Epithelial cell of proximal tubule (primary cell): ENCODE measurements around the gene KIN. TPM values are rescaled to one million over a fixed set of nuclear protein-coding genes. Genes with fewer than 3 reads are reported as not detected.

Experiments used
- DNase-seq: peaks from one replicate; pipeline ENCODE4 v3.0.0-alpha.2; 2011; ENCODE audit warnings: low read depth
- H3K4me3 ChIP-seq: 2 replicates; pipeline ENCODE4 v1.5.1; 2011; ENCODE audit warnings: low read depth, mild to moderate bottlenecking, low read length
- total RNA-seq: library from RNA; depleted of rRNA; stranded (reverse); fragments of >200 nt; gene quantifications from 2 replicates; pipeline ENCODE4 v1.2.3, GENCODE V29; 2015
- TF ChIP-seq, protein P1 (sequence below): conservative IDR thresholded peaks from 2 replicates; pipeline ENCODE4 v1.5.1; 2012; ENCODE audit warnings: low read depth, mild to moderate bottlenecking, low read length

Gene KIN
- total RNA-seq, 1 donor from 2014 or later: 10.8 TPM

DNA sequence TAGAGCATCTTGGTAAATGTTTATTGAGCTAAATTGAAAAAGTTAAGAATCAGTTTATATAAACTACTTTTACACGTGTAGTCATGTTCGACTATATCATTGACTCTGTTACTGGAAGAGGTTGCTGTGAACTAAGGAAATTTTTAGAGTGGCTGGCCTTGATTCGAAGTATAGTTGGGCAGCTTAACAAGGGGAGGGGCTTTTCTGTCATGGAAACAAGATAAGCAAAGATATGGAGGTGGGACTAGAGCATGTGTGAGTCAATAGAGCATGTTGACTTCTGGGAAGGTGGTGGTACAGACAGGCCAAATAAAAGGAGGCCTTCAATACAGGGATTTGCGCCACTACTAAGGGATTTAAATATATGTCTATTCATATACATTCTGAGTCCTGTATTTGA, 7.8 kb upstream of the KIN start:
- DNase-seq: no peak

DNA sequence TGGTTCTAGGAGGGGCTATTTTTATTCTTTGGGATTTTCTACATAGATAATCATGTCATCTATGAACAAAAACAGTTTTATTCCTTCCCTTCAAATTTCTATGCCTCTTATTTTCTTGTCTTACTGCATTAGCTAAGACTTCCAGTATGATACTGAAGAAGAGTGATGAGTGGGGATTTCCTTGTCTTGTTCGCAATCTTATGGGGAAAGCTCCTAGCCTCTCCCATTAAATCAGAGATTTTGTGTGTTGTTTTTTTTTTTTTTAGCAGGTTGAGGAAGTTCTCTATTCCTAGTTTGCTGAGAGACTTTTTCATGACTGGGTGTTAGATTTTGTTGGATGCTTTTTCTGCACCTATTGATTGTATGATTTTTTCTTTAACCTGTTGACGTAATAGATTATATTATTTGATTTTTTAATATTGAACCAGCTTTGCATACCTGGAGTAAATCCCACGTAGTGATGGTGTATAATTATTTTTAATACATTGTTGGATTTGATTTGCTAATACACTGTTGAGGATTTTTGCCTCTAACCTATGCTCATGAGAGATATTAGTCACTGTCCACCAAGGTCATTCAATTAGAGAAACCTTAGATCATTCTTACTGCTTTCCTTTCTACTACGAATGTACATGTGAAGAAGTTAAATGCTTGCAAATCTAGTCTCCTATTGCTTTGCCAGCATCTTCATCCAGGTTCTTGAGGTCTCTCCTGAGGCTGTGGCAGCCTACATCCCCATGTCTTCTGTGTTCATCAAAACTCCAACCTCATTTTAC, 6.6 kb upstream of the KIN start:
- TF ChIP-seq, protein P1, sequence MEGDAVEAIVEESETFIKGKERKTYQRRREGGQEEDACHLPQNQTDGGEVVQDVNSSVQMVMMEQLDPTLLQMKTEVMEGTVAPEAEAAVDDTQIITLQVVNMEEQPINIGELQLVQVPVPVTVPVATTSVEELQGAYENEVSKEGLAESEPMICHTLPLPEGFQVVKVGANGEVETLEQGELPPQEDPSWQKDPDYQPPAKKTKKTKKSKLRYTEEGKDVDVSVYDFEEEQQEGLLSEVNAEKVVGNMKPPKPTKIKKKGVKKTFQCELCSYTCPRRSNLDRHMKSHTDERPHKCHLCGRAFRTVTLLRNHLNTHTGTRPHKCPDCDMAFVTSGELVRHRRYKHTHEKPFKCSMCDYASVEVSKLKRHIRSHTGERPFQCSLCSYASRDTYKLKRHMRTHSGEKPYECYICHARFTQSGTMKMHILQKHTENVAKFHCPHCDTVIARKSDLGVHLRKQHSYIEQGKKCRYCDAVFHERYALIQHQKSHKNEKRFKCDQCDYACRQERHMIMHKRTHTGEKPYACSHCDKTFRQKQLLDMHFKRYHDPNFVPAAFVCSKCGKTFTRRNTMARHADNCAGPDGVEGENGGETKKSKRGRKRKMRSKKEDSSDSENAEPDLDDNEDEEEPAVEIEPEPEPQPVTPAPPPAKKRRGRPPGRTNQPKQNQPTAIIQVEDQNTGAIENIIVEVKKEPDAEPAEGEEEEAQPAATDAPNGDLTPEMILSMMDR: no peak
- DNase-seq: no peak
- H3K4me3 ChIP-seq: no peak overlapping the region

More for the DNA sequence above, 7.8 kb upstream of the KIN start:
- no peak overlapping the region for H3K4me3 ChIP-seq
- TF ChIP-seq, protein P1: no peak

DNA sequence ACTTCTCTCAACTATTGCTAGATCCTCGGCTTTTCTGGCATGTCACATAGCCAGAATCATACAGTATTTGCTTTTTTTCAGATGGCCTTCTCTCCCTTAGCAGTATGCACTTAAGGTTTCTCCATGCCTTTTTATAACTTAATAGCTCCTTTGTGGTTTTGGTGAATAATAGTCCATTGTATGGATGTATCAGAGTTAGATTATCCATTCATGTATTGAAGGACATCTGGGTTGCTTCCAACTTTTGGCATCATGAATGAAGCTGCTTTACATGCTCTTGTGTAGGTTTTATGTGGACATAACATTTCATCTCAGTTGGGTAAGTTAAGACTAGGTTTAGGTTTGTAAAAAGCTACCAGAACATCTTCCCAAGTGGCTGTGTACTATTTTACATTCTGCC, 4.7 kb upstream of the KIN start:
- H3K4me3 ChIP-seq: no peak overlapping the region
- TF ChIP-seq, protein P1: no peak
- no peak for DNase-seq

DNA sequence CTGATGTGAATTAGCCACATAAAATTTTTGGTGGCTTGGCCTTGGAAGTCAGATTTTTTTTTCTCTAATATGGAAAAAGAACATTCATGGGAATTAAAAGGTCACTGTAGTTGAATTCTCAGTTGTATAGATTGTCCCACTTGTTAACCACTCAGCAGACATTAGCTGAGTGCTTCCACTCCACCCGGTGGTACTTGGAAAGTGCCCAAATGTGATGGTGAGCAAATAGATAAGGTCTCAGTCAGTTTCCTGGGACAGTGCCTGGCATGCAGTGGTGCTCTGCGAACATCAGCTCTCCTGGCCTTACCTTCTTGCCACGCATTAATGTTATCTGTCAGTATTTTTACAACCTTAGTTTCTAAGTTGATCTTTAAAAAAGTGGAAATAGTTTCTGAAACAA, 1.6 kb upstream of the KIN start:
- DNase-seq: no peak
- TF ChIP-seq, protein P1: no peak
- peak overlapping the region; percentile 96 for H3K4me3 ChIP-seq

DNA sequence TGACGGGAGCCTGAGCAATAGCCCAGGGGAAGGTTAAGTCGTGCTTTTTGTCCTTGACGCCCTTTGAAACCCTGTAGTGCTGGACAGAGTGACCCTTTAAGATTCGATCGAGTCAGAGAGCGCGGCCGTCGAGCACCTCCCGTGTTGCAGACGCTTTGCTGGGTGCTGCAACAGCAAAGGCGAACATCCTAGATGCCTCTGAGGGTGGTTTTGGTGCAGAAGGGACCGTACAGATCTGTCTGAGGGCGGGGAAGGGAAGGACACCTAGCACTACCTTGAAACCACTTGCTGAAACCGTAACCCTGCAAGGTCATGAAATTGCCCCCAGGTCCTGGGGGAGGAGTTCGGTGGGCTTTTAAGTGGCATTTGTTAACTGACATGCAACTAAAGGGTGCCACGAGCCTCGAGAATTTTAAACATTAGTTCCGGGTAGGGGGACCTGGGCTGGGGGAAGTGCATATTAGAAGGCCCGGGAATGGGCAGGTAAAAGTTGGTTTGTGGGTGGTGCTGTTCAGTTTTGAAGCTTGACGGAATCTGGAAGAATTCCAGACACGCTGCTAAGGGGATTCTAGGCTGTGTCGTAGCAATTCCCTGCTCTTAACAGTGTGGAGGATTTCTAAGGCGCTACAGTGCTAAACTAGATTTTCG, 970 bp upstream of the KIN start:
- peak overlapping the region; percentile 96 for H3K4me3 ChIP-seq
- TF ChIP-seq, protein P1: no peak
- DNase-seq: no peak

DNA sequence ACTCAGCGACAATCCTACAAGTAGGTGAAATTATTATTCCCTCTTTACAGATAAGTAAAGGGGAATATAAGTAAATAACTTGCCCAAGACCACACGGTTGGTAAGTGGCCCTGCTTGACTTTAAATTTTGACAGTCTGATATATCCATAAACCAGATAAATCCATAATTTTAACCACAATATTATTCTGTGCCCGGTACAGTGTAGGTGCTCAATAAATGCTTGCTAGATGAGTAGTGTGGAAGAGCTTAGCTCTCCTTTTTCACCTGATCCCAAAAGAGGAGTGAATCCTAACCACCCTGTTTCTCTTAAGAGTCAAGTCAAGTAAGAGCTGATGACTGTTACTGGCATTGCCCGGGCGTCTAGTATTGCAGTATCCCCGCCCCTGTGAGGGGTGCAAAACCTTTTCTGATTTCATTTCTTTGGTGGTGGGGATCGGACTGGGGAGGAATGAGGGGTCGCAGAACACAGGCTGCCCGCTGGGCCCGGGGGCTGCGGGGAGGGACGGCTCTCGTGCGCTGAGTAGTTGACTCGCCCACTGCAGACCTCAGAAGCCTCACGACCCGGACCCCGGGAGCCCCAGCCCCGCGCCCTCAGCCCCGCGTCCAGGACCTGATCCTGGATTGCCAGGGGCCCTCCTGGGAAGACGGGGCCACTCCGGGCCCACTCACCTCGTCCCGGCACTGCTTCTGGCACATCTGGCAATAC, 490 bp downstream of the KIN start:
- TF ChIP-seq, protein P1: no peak
- peak overlapping the region; percentile 96 for H3K4me3 ChIP-seq
- no peak for DNase-seq
